22Rv1 (cell line): ENCODE measurements around the gene SHTN1.

Experiments used
- ZFX ChIP-seq: fragments of 450-650 bp; IDR thresholded peaks from 2 replicates; pipeline ENCODE4 v1.6.1; 2017; ENCODE audit warnings: antibody characterized with exemption, borderline replicate concordance
- TF ChIP-seq, protein P1 (sequence below): fragments of 450-650 bp; IDR thresholded peaks from 2 replicates; pipeline ENCODE4 v1.5.1; 2017; ENCODE audit warnings: mild to moderate bottlenecking

- TF ChIP-seq, protein P1, sequence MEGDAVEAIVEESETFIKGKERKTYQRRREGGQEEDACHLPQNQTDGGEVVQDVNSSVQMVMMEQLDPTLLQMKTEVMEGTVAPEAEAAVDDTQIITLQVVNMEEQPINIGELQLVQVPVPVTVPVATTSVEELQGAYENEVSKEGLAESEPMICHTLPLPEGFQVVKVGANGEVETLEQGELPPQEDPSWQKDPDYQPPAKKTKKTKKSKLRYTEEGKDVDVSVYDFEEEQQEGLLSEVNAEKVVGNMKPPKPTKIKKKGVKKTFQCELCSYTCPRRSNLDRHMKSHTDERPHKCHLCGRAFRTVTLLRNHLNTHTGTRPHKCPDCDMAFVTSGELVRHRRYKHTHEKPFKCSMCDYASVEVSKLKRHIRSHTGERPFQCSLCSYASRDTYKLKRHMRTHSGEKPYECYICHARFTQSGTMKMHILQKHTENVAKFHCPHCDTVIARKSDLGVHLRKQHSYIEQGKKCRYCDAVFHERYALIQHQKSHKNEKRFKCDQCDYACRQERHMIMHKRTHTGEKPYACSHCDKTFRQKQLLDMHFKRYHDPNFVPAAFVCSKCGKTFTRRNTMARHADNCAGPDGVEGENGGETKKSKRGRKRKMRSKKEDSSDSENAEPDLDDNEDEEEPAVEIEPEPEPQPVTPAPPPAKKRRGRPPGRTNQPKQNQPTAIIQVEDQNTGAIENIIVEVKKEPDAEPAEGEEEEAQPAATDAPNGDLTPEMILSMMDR = no peak
- TF ChIP-seq ZFX = no peak
Measured at GRCh38 chr10:116857156-116857555, 147.8 kb downstream of the SHTN1 start.
